Putamen (tissue), 1 donor: Measurements from ENCODE around the gene USP46.

Experiments used
- DNase-seq: peaks from one replicate; pipeline ENCODE4 v3.0.0-alpha.2; 2016; ENCODE audit warnings: low spot score

Gene USP46

GRCh38 chr4:52618795-52619590 lies 40.1 kb downstream of the USP46 start:
- no peak for DNase-seq

GRCh38 chr4:52617336-52618020 lies 41.6 kb downstream of the USP46 start:
- no peak for DNase-seq

- DNase-seq = no peak
These were observed 44.9 kb downstream of the USP46 start for GRCh38 chr4:52614241-52614640.

GRCh38 chr4:52612341-52612740 lies 46.8 kb downstream of the USP46 start:
- DNase-seq = no peak

- DNase-seq = no peak
These were observed 48.0 kb downstream of the USP46 start for GRCh38 chr4:52611030-52611555.

GRCh38 chr4:52606726-52607125 lies 52.4 kb downstream of the USP46 start:
- no peak for DNase-seq

- DNase-seq = no peak
These were observed 53.1 kb downstream of the USP46 start for GRCh38 chr4:52606040-52606439.

- DNase-seq = no peak
These were observed 54.9 kb downstream of the USP46 start for GRCh38 chr4:52604215-52604614.

GRCh38 chr4:52600275-52600674 lies 58.8 kb downstream of the USP46 start:
- no peak for DNase-seq

- DNase-seq = no peak
These were observed 64.1 kb downstream of the USP46 start for GRCh38 chr4:52595001-52595400.

GRCh38 chr4:52592287-52592686 lies 66.8 kb downstream of the USP46 start:
- no peak for DNase-seq

- DNase-seq = no peak
These were observed 70.1 kb downstream of the USP46 start for GRCh38 chr4:52588771-52589591.

GRCh38 chr4:52588097-52588496 lies 71.0 kb downstream of the USP46 start:
- DNase-seq = no peak

- DNase-seq = no peak
These were observed 73.0 kb downstream of the USP46 start for GRCh38 chr4:52586069-52586468.

- DNase-seq = no peak
These were observed 73.7 kb downstream of the USP46 start for GRCh38 chr4:52585379-52585778.

- no peak for DNase-seq
These were observed 79.4 kb downstream of the USP46 start for GRCh38 chr4:52579602-52580272.

- DNase-seq = no peak
These were observed 80.2 kb downstream of the USP46 start for GRCh38 chr4:52578951-52579350.

GRCh38 chr4:52577624-52577962 lies 81.5 kb downstream of the USP46 start:
- no peak for DNase-seq

GRCh38 chr4:52576961-52577623 lies 82.0 kb downstream of the USP46 start:
- no peak for DNase-seq

GRCh38 chr4:52576326-52576725 lies 82.8 kb downstream of the USP46 start:
- no peak for DNase-seq

GRCh38 chr4:52575406-52575805 lies 83.7 kb downstream of the USP46 start:
- DNase-seq = no peak
